ENCODE measurements around the gene KCNA3.
A peak's percentile ranks its signal among the peaks of the same experiment; 100 is the strongest.
"Not testable (repeated sequence)": the region's sequence is repeated elsewhere in the genome, so short reads cannot be mapped to it uniquely, and the experiment has no call there.

The KCNA3 gene

DNA sequence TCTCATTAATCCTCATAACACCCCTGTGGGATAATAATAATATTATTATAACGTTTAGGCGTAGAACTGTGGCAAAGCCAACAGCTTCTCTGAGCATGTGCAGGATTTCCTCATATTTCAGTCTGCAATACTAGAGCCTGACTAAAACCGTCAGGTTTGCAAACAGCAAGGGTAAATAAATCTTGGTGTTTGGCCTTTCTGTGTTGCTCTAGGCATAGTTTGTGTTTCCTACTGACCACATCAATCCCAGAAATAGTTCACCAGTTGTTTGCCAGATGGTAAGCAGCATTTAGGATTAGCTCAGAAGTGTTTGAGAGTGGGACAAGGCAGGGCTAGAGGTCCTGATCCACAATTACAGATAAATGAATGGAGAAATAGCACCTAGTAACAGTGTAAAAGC, 2.8 kb upstream of the KCNA3 start:
- no peak for DNase-seq (ENCODE audit: low spot score)

- DNase-seq (ENCODE audit: low spot score), result no peak
Measured at GRCh38 chr1:110676970-110677369, 2.2 kb upstream of the KCNA3 start.

GRCh38 chr1:110675060-110675791, 486 bp upstream of the KCNA3 start:
- peak; percentile 28 for DNase-seq (ENCODE audit: low spot score)

DNA sequence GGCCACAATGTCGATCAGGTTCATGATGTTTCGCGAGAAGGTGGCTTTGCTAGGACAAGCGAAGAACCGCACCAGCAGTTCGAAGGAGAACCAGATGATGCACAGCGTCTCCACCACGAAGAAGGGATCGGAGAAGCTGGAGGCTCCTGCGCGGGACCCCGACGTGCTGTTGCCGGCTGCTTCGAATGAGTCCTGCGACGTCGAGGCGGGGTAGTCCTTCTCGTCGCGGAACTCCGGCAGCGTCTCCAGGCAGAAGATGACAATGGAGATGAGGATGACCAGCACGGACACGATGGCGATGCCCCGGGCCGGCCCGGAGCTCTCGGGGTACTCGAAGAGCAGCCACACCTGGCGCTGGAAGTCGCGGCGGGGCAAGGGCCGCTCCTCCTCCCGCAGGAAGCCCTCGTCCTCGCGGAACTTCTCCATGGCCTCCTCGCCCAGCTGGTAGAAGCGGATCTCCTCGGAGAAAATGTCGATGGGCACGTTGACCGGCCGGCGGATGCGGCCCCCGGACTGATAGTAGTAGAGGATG, 869 bp downstream of the KCNA3 start:
- DNase-seq (ENCODE audit: low spot score), result no peak

- DNase-seq (ENCODE audit: low spot score), result no peak
Measured at GRCh38 chr1:110673197-110673701, 1.5 kb downstream of the KCNA3 start.

DNA sequence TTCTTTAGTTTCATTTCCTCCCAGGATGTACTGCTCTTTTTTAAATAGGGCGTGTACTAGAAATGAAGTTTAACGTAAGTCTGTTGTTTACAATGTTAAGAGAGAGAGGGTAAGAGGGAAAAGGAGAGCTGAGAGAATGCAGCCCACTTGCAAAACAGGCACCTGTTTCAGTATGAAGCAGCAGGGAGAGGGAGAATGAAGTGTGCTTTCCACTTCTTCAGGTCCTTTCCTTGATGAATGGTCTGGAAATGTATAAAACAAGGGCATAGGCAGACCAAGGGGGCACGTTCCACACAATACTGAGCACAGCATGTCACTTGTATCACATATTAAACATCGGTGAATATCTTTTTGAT, 2.0 kb downstream of the KCNA3 start:
- no peak for DNase-seq (ENCODE audit: low spot score)

- no peak for DNase-seq (ENCODE audit: low spot score)
Measured at GRCh38 chr1:110672001-110672752, 2.6 kb downstream of the KCNA3 start.

DNA sequence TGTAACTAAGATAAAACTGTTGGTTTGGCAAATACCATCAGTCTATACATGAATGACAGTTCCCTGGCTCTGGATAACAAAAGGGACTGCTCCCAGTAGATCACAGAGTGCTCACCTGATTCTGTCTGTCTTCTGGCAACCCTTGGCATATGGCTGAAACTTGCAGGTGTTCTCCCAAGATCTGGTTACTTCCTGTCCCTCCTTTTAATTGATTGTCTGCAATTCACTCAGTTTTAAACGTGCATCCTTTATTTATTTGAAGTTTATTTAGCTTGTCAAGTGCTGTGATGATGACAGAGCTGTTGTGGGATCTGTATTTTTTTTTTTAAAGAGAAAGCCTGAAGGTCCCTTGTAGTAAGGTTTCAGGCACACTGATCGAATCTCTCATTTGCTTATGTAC, 3.4 kb downstream of the KCNA3 start:
- DNase-seq (ENCODE audit: low spot score), result no peak

DNA sequence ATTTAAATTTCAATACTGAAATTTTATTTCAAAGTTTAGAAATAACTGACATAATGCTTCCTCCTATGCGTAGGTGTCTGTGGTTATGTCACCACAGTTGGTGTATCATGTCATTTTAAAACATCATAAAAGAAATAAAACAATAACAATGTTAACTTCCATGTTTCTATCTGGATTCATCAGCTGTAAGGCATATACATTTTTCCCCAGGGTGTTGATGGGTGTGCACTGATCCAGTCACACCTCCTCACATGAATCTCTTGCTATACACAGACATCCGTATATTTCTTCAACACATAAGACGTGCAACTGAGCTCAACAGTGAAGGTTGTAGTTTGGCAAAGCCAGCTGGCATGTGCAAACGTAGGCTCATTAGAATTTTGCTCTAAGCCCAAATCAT, 6.2 kb downstream of the KCNA3 start:
- DNase-seq (ENCODE audit: low spot score), result no peak

DNA sequence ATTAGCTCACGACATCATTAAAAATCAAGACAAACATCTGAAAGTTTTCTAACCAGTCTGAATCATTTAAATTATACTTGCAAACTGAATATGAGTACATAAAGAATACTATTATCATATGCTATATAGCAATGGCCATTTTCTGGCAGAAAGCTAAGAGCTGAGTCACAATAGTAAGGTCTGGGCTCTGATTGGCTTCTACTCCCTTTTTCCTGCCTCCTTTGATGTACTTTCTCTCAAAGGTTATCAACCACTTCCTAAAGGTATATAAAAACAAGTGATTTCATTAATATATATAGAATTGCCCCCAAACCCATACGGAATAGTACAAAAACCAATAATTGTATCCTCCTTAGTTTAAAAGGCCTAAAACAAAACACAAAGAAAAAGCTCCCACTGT, 7.0 kb downstream of the KCNA3 start:
- DNase-seq (ENCODE audit: low spot score), result no peak

DNA sequence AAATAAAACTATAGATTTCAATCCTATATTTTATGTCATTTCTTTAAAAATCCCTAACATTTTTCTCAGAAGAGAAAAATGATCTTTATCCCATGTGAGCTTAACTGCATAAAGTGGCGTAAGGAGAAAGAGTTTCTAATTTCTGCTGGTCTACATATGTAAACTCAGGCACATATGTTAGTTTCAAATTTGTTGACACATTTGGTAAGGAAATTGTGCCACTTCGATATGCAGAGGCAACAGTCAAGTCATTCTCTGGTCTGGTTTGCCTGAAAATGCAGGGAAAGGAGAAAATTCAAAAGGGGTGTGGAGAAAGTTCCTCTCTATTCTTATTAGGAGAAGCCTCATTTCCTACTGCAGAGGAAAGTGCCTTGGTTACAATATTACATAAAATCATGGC, 11.5 kb downstream of the KCNA3 start:
- DNase-seq (ENCODE audit: low spot score), result no peak

- DNase-seq (ENCODE audit: low spot score), result not testable (repeated sequence)
Measured at GRCh38 chr1:110659559-110659958, 15.2 kb downstream of the KCNA3 start.

DNA sequence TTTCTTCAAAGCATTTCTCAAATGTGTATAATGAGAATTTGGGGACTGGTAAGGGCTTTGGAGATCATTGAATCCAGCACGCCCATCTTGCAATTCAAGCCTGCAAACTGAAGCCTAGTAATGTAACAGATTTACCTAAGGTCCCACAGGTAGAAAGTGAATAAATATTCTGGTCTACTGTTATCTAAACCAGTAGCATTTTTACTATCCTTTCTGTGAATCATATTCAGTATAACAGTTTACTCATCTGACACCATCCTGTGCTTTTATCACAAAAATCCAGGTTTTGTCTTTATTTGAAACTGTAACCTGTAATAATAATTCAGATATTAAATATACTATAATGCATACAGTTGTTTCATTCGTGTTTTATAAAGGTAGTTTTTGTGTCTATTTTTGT, 17.4 kb downstream of the KCNA3 start:
- no peak for DNase-seq (ENCODE audit: low spot score)

DNA sequence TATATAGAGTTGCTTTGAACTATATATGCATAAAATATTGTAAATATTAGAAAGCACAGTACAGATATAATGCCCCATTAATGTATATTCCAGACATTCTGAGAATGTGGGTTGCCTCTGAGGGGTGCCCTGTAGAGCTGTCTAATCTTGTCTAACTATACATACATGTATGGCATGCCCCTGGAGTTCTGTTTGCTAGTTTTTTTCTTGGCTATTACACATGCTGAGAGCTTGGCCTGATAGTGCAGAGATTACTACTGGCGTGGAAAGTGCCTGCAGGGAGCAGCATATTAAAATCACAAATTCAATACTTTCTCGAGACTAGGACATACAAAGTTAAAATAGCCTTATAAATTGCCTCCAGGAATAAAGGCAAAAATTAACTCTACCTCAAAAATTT, 24.1 kb downstream of the KCNA3 start:
- DNase-seq (ENCODE audit: low spot score), result no peak

DNA sequence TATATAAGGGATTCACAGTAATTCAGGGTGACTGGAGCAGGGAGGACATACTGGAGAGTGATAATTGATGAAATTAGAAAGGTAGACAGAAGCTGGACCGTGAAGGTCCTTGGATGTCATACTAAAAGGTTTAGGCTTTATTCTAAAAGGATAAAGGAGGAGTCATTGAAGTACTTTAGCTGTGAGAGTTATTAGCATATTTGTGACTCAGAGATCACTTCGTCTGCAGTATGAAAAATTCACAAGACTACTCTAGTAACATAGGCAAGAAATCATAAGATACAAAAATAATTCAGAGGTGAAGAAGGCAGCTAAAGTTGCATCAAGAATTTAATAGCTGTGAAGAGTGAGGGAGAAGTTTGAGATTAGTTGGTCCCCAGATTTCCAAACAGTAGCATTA, 26.3 kb downstream of the KCNA3 start:
- no peak for DNase-seq (ENCODE audit: low spot score)

GRCh38 chr1:110647254-110647891, 27.4 kb downstream of the KCNA3 start:
- DNase-seq (ENCODE audit: low spot score), result no peak

DNA sequence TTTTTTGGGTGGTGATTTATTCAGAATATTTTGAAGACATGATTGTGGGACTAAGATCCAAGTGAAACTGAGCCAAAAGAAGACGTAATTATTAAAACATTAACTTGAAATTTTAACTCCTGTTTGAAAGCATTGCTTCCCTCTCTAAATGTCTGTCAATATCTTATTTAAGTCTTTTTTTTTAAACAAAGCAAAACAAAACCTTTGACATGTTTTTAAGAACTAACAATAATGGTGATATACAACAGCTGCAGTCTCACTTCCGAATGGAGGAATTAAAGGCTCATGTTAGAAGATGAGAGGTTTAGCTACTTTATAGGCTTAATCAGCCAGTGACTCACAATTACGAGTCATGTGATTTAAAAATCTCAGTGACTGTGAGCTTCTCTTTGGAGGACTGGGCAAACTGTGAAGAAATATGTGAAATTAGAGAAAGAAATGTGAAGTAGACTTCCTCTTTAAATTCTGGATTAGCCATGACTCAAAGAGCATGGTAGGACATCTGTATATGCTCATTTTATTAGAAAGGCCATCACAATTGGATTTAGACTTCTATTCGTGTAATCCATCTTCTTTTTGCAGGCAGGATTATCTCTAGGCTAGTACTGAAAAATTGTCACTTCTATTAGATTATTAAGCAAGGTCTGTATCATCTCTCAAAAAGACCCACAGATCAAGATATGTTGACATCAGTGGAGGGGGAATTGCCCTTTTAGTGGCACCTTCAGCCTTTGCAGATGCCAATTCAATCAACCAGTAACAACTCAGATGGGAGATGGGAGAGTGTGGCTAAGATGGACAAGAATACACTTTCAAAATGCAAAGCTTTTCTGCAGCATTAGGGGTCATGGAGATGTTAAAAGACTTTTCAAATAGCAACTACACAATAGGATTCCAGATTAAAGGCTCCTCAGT, 28.7 kb downstream of the KCNA3 start:
- DNase-seq (ENCODE audit: low spot score), result no peak

DNA sequence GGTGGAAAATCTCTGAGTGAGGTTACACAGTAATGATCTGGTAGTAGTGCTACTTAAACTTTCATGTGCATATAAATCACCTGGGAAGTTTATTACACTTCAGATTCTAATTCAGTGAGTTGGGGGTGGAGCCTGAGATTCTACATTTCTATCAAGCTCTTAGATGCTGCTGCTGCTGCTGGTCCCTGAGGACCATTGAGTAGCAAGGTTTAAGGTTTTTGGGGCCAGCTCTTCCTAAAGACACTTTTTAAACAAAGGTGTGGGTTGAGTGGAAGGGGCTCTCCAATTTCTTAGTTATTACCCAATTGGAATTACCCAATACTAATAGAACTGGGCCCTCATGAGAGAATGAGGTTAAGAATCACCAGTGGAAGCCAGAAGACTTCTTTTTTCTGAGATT, 29.5 kb downstream of the KCNA3 start:
- DNase-seq (ENCODE audit: low spot score), result no peak

- DNase-seq (ENCODE audit: low spot score), result no peak
Measured at GRCh38 chr1:110643879-110644472, 30.8 kb downstream of the KCNA3 start.

- no peak for DNase-seq (ENCODE audit: low spot score)
Measured at GRCh38 chr1:110639724-110640386, 34.9 kb downstream of the KCNA3 start.

- no peak for DNase-seq (ENCODE audit: low spot score)
Measured at GRCh38 chr1:110638556-110638955, 36.2 kb downstream of the KCNA3 start.

All from D341Med (cell line).